NCI-H1417 (cell line): ENCODE measurements around the gene DGKA.
A peak's percentile ranks its signal among the peaks of the same experiment; 100 is the strongest.
"Not testable (repeated sequence)": the region's sequence is repeated elsewhere in the genome, so short reads cannot be mapped to it uniquely, and the experiment has no call there.

ENCODE experiments used
- DNase-seq, 3 experiments: peaks; one replicate each; lab custom pipeline; 2025; lab: John Stamatoyannopoulos, UW

DGKA gene

GRCh38 chr12:55996715-55997534 is 66.0 kb downstream of the DGKA start, which contains the start of gene SUOX:
SUOX (plus strand) TSS chr12:55997276; CDS start chr12:56002222, 4,946 bp downstream.
- DNase-seq: peak; percentile 90 to 96 (median 94)

GRCh38 chr12:55997535-55997859 is 66.5 kb downstream of the DGKA start:
- DNase-seq: no peak

- not testable (repeated sequence) for DNase-seq
Measured at GRCh38 chr12:55999522-55999921, 68.6 kb downstream of the DGKA start.

GRCh38 chr12:55999999-56000540 is 69.1 kb downstream of the DGKA start:
- DNase-seq: not testable (repeated sequence)

GRCh38 chr12:56001487-56002100 is 70.6 kb downstream of the DGKA start:
- no peak for DNase-seq

GRCh38 chr12:56003376-56003775 is 72.4 kb downstream of the DGKA start:
- DNase-seq: not testable (repeated sequence)
